HepG2 (cell line): ENCODE measurements around the gene GCN1. TPM values are rescaled to one million over a fixed set of nuclear protein-coding genes. Genes with fewer than 3 reads are reported as not detected.

Experiments
- CCAR2 ChIP-seq: fragments of 200-400 bp; formaldehyde crosslinking; optimal IDR thresholded peaks from 2 replicates; pipeline ENCODE3; 2018; ENCODE audit warnings: low read depth, mild to moderate bottlenecking, low read length, moderate library complexity
- CREM ChIP-seq, 2 experiments: sonication (generic) in 1 of 2; formaldehyde crosslinking in 1 of 2; IDR thresholded peaks; 2 replicates each; pipeline versions ENCODE4 v1.4.0 to v1.6.1; 2016 to 2020; ENCODE audit warnings: antibody characterized with exemption in 1 of 2, mild to moderate bottlenecking in 1 of 2, missing genetic modification reagents in 1 of 2
- SIX4 ChIP-seq: sonication (generic); formaldehyde crosslinking; IDR thresholded peaks from 2 replicates; pipeline ENCODE4 v1.4.0; 2020; ENCODE audit warnings: missing genetic modification reagents
- SMAD9 ChIP-seq: sonication (generic); formaldehyde crosslinking; IDR thresholded peaks from 2 replicates; pipeline ENCODE4 v1.5.1; 2020; ENCODE audit warnings: mild to moderate bottlenecking, missing genetic modification reagents
- TCF12 ChIP-seq, 2 experiments: fragments of 450-650 bp in 1 of 2; sonication (generic) in 1 of 2; formaldehyde crosslinking in 1 of 2; IDR thresholded peaks; 2 replicates each; pipeline versions ENCODE4 v1.6.1 to v1.8.0; 2017 to 2022; ENCODE audit warnings: antibody characterized with exemption in 1 of 2, mild to moderate bottlenecking in 1 of 2, missing genetic modification reagents in 1 of 2, moderate library complexity in 1 of 2
- ZNF83 ChIP-seq: sonication (generic); formaldehyde crosslinking; IDR thresholded peaks from 2 replicates; pipeline ENCODE4 v1.4.0; 2020; ENCODE audit warnings: missing genetic modification reagents, mild to moderate bottlenecking, borderline replicate concordance
- ZNF841 ChIP-seq: sonication (generic); formaldehyde crosslinking; IDR thresholded peaks from 2 replicates; pipeline ENCODE4 v1.8.1; 2023; ENCODE audit warnings: missing genetic modification reagents, borderline replicate concordance
- ZSCAN30 ChIP-seq: sonication (generic); formaldehyde crosslinking; IDR thresholded peaks from 2 replicates; pipeline ENCODE4 v1.5.0; 2020; ENCODE audit warnings: mild to moderate bottlenecking, missing genetic modification reagents
- polyA plus RNA-seq, 8 experiments: library from polyadenylated mRNA; depleted of rRNA in 3 of 8; stranded (reverse) in 7 of 8; unstranded in 1 of 8; fragments of >200 nt; fragmentation: Illumina TruSeq in 4 of 8; extraction: Trizol in 4 of 8; gene quantifications; 2 replicates each; pipeline versions ENCODE4 v1.2.1 to v1.2.3, GENCODE V29; 2011 to 2016; ENCODE audit warnings: low read depth in 4 of 8, missing spikeins in 1 of 8, mixed read lengths in 1 of 8; ENCODE audit not compliant: insufficient read depth in 1 of 8
- total RNA-seq, 5 experiments: library from RNA; depleted of rRNA; stranded (reverse); fragments of >200 nt; fragmentation: Illumina TruSeq; extraction: Trizol; gene quantifications; 2 replicates each; pipeline ENCODE4 v1.2.3, GENCODE V29; 2016; ENCODE audit warnings: low read depth in 1 of 5
- TF ChIP-seq, protein P1 (sequence below): sonication (generic); formaldehyde crosslinking; IDR thresholded peaks from 2 replicates; pipeline ENCODE4 v1.5.0; 2020; ENCODE audit warnings: missing genetic modification reagents
- TF ChIP-seq, protein P2 (sequence below): sonication (generic); formaldehyde crosslinking; conservative IDR thresholded peaks from 2 replicates; pipeline ENCODE4 v1.8.0; 2022; ENCODE audit warnings: low read depth, missing genetic modification reagents
- TF ChIP-seq, protein P3 (sequence below): sonication (generic); formaldehyde crosslinking; IDR thresholded peaks from 2 replicates; pipeline ENCODE4 v1.5.1; 2020; ENCODE audit warnings: missing genetic modification reagents, mild to moderate bottlenecking, borderline replicate concordance
- TF ChIP-seq, protein P4 (sequence below): sonication (generic); formaldehyde crosslinking; IDR thresholded peaks from 2 replicates; pipeline ENCODE4 v1.4.0; 2020; ENCODE audit warnings: missing genetic modification reagents, borderline replicate concordance
- TF ChIP-seq, protein P5 (sequence below): sonication (generic); formaldehyde crosslinking; IDR thresholded peaks from 2 replicates; pipeline ENCODE4 v1.4.0; 2020; ENCODE audit warnings: low read depth, missing genetic modification reagents

GCN1 gene
- total and polyA plus RNA-seq, 2 of the 13 experiments (the other 11 are each of a cell fraction or from before 2014, with no cell fraction given), result 58.2 to 83.0 TPM

DNA sequence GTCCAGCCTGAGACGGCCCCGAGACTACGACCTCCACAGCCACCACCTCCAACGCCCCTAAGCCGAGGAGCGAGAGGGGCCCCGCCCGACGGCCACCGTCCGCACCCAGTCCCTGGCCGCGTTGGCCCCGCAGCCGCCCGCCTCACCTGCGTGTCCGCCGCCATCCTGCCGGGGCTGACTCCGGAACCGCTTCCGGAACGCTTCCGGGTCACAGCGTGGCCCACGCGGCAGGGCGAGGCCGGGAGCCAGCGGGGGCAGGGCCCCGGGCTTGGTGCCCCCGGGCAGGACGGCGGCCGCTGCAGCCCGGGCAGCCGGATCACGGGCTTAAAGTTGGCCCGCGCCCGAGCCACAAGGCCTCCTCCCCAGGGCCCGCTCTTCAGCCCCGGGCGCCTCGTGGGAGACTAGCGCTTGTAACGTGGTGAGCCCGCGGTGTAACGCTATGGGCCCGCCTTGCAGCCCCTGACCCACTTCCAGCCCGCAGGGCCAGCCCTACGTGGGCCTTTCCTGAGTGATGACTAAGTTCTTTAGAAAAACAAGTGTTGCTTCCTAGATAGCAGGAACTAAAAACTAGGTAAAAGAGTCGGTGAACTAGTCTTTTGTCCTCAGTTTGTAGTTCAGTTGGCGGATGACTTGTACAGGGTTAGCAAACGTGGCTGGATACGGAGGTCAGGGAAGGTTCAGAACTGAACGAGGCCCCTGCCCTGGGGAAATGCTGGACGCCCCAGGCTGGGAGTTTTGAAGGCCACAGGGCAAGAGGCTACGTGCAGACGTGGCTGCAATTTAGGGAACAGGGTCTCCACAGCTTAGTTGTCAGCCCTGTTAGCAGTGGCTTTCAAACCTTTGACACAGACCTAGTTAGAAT lies at the start of gene GCN1 (continued):
- TF ChIP-seq SMAD9 (no peak), CREM (IDR thresholded peaks at IDR 0.05) (peak; percentile 23; the same call in 1 of the 2 replicates), CREM (CRISPR knock-in tag; IDR thresholded peaks at IDR 0.05) (no peak), ZSCAN30 (CRISPR knock-in tag) (no peak; the same call in none of the 2 replicates), ZNF841 (CRISPR knock-in tag) (no peak), TCF12 (IDR thresholded peaks at IDR 0.05) (no peak), TCF12 (CRISPR knock-in tag; IDR thresholded peaks at IDR 0.05) (peak; percentile 76; the same call in 1 of the 2 replicates), ZNF83 (CRISPR knock-in tag) (peak; percentile 91; the same call in 1 of the 2 replicates), SIX4 (peak; percentile 44; the same call in 1 of the 2 replicates), CCAR2 (no peak)
- TF ChIP-seq, protein P1, sequence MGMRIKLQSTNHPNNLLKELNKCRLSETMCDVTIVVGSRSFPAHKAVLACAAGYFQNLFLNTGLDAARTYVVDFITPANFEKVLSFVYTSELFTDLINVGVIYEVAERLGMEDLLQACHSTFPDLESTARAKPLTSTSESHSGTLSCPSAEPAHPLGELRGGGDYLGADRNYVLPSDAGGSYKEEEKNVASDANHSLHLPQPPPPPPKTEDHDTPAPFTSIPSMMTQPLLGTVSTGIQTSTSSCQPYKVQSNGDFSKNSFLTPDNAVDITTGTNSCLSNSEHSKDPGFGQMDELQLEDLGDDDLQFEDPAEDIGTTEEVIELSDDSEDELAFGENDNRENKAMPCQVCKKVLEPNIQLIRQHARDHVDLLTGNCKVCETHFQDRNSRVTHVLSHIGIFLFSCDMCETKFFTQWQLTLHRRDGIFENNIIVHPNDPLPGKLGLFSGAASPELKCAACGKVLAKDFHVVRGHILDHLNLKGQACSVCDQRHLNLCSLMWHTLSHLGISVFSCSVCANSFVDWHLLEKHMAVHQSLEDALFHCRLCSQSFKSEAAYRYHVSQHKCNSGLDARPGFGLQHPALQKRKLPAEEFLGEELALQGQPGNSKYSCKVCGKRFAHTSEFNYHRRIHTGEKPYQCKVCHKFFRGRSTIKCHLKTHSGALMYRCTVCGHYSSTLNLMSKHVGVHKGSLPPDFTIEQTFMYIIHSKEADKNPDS (CRISPR knock-in tag), result no peak
- TF ChIP-seq, protein P2, sequence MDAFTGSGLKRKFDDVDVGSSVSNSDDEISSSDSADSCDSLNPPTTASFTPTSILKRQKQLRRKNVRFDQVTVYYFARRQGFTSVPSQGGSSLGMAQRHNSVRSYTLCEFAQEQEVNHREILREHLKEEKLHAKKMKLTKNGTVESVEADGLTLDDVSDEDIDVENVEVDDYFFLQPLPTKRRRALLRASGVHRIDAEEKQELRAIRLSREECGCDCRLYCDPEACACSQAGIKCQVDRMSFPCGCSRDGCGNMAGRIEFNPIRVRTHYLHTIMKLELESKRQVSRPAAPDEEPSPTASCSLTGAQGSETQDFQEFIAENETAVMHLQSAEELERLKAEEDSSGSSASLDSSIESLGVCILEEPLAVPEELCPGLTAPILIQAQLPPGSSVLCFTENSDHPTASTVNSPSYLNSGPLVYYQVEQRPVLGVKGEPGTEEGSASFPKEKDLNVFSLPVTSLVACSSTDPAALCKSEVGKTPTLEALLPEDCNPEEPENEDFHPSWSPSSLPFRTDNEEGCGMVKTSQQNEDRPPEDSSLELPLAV (CRISPR knock-in tag), result no peak
- TF ChIP-seq, protein P3, sequence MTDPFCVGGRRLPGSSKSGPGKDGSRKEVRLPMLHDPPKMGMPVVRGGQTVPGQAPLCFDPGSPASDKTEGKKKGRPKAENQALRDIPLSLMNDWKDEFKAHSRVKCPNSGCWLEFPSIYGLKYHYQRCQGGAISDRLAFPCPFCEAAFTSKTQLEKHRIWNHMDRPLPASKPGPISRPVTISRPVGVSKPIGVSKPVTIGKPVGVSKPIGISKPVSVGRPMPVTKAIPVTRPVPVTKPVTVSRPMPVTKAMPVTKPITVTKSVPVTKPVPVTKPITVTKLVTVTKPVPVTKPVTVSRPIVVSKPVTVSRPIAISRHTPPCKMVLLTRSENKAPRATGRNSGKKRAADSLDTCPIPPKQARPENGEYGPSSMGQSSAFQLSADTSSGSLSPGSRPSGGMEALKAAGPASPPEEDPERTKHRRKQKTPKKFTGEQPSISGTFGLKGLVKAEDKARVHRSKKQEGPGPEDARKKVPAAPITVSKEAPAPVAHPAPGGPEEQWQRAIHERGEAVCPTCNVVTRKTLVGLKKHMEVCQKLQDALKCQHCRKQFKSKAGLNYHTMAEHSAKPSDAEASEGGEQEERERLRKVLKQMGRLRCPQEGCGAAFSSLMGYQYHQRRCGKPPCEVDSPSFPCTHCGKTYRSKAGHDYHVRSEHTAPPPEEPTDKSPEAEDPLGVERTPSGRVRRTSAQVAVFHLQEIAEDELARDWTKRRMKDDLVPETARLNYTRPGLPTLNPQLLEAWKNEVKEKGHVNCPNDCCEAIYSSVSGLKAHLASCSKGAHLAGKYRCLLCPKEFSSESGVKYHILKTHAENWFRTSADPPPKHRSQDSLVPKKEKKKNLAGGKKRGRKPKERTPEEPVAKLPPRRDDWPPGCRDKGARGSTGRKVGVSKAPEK, result no peak
- TF ChIP-seq, protein P4, sequence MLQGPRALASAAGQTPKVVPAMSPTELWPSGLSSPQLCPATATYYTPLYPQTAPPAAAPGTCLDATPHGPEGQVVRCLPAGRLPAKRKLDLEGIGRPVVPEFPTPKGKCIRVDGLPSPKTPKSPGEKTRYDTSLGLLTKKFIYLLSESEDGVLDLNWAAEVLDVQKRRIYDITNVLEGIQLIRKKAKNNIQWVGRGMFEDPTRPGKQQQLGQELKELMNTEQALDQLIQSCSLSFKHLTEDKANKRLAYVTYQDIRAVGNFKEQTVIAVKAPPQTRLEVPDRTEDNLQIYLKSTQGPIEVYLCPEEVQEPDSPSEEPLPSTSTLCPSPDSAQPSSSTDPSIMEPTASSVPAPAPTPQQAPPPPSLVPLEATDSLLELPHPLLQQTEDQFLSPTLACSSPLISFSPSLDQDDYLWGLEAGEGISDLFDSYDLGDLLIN, result 0 out of 2 replicates have a peak, but pooled peaks have one; percentile 25
- TF ChIP-seq, protein P5, sequence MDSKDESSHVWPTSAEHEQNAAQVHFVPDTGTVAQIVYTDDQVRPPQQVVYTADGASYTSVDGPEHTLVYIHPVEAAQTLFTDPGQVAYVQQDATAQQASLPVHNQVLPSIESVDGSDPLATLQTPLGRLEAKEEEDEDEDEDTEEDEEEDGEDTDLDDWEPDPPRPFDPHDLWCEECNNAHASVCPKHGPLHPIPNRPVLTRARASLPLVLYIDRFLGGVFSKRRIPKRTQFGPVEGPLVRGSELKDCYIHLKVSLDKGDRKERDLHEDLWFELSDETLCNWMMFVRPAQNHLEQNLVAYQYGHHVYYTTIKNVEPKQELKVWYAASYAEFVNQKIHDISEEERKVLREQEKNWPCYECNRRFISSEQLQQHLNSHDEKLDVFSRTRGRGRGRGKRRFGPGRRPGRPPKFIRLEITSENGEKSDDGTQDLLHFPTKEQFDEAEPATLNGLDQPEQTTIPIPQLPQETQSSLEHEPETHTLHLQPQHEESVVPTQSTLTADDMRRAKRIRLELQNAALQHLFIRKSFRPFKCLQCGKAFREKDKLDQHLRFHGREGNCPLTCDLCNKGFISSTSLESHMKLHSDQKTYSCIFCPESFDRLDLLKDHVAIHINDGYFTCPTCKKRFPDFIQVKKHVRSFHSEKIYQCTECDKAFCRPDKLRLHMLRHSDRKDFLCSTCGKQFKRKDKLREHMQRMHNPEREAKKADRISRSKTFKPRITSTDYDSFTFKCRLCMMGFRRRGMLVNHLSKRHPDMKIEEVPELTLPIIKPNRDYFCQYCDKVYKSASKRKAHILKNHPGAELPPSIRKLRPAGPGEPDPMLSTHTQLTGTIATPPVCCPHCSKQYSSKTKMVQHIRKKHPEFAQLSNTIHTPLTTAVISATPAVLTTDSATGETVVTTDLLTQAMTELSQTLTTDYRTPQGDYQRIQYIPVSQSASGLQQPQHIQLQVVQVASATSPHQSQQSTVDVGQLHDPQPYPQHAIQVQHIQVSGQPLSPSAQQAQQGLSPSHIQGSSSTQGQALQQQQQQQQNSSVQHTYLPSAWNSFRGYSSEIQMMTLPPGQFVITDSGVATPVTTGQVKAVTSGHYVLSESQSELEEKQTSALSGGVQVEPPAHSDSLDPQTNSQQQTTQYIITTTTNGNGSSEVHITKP (CRISPR knock-in tag), result peak; percentile 17; the same call in 1 of the 2 replicates
